Measurements from ENCODE around the gene MATCAP1. TPM values are rescaled to one million over a fixed set of nuclear protein-coding genes. Genes with fewer than 3 reads are reported as not detected.

The MATCAP1 gene
- total and polyA plus RNA-seq, 2 of the 8 experiments (the other 6 are each of a cell fraction or from before 2014, with no cell fraction given), result 22.9 to 27.5 TPM

DNA sequence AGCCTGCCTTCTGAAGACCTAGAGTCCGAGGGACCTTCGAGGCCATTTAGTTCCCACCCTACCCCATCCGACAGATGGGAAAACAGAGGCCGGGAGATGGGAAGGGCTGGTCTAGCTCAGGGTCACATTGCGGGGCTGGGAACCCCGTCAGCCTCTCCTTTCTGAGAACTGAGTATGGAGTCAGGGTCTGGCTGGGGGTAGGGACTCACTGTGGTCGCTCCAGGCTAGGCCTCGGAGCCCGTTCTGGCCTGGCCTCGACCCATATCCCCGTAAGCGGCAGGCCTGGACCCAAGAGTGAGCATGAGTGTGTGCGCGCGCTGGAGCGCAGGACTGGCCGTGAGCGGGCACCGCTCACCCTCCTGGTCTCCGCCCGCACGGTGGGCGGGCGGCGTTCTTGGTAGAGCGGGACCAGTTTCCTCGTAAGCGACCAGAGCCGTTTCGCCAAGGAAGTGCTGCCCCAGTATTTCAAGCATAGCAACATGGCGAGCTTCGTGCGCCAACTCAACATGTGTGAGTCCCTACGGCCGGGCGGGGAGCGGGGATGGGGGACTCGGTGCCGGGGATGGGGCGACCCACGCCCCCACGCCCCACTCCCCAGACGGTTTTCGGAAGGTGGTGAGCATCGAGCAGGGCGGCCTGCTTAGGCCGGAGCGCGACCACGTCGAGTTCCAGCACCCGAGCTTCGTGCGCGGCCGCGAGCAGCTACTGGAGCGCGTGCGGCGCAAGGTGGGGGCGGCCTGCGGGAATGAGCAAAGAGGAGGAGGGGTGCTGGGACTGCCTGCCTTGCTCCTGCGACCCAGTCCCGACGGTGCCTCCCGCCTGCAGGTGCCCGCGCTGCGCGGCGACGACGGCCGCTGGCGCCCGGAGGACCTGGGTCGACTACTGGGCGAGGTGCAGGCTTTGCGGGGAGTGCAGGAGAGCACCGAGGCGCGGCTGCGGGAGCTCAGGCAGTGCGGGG is 18.4 kb downstream of the MATCAP1 start (continued):
- TF ChIP-seq RFX5 (IDR thresholded peaks at IDR 0.05; ENCODE audit: borderline replicate concordance, low read depth, low read length) (no peak), MAFK (IDR thresholded peaks at IDR 0.05; ENCODE audit: low read depth, low read length) (no peak), CHD2 (IDR thresholded peaks at IDR 0.05; ENCODE audit: low read length) (no peak), KDM1A (IDR thresholded peaks at IDR 0.05; ENCODE audit: borderline replicate concordance, low read length) (peak; percentile 86), SP2 (IDR thresholded peaks at IDR 0.05; ENCODE audit: low read length) (no peak), RBBP5 (IDR thresholded peaks at IDR 0.05; ENCODE audit: borderline replicate concordance, low read depth, low read length) (0 out of 2 replicates have a peak, but pooled peaks have one; percentile 38), BACH1 (IDR thresholded peaks at IDR 0.05; ENCODE audit: low read length) (no peak), SIX5 (IDR thresholded peaks at IDR 0.05; ENCODE audit: low read depth, low read length) (no peak), CREB1 (IDR thresholded peaks at IDR 0.05) (no peak), FOSL1 (IDR thresholded peaks at IDR 0.05; ENCODE audit: insufficient read depth, low read depth, low read length) (no peak), SP1 (IDR thresholded peaks at IDR 0.05; ENCODE audit: low read depth, low read length) (no peak), JUND (IDR thresholded peaks at IDR 0.05; ENCODE audit: low read length) (no peak), PHF8 (conservative IDR thresholded peaks at IDR 0.05; ENCODE audit: low read depth, low read length) (no peak), SP4 (IDR thresholded peaks at IDR 0.05; ENCODE audit: low read length) (no peak), HDAC6 (IDR thresholded peaks at IDR 0.05; ENCODE audit: low read depth, low read length) (no peak), GABPA (IDR thresholded peaks at IDR 0.05; ENCODE audit: borderline replicate concordance, insufficient read depth, low read length) (no peak), JUN (IDR thresholded peaks at IDR 0.05; ENCODE audit: low read depth, low read length) (no peak), SRF (IDR thresholded peaks at IDR 0.05; ENCODE audit: low read depth, low read length) (no peak), RNF2 (IDR thresholded peaks at IDR 0.05; ENCODE audit: borderline replicate concordance, low read depth, low read length, missing control alignments, poor library complexity, severe bottlenecking) (peak; percentile 89), ASH2L (IDR thresholded peaks at IDR 0.05; ENCODE audit: low read length) (peak; percentile 27), SIRT6 (IDR thresholded peaks at IDR 0.05; ENCODE audit: low read length) (no peak)
- TF ChIP-seq, protein P1, sequence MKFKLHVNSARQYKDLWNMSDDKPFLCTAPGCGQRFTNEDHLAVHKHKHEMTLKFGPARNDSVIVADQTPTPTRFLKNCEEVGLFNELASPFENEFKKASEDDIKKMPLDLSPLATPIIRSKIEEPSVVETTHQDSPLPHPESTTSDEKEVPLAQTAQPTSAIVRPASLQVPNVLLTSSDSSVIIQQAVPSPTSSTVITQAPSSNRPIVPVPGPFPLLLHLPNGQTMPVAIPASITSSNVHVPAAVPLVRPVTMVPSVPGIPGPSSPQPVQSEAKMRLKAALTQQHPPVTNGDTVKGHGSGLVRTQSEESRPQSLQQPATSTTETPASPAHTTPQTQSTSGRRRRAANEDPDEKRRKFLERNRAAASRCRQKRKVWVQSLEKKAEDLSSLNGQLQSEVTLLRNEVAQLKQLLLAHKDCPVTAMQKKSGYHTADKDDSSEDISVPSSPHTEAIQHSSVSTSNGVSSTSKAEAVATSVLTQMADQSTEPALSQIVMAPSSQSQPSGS (IDR thresholded peaks at IDR 0.05; ENCODE audit: low read length), result no peak
- TF ChIP-seq, protein P2, sequence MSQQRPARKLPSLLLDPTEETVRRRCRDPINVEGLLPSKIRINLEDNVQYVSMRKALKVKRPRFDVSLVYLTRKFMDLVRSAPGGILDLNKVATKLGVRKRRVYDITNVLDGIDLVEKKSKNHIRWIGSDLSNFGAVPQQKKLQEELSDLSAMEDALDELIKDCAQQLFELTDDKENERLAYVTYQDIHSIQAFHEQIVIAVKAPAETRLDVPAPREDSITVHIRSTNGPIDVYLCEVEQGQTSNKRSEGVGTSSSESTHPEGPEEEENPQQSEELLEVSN (IDR thresholded peaks at IDR 0.05), result peak; percentile 78
